Tibial artery (tissue), 4 donors: ENCODE measurements around the gene LCLAT1.
"Not testable (repeated sequence)": the region's sequence is repeated elsewhere in the genome, so short reads cannot be mapped to it uniquely, and the experiment has no call there.

ENCODE experiments used
- DNase-seq, 2 donors: peaks; one replicate each; pipeline ENCODE4 v3.0.0-alpha.2; 2019
- H3K27ac ChIP-seq, 2 donors: fragments of 200-600 bp; sonication (generic) in 1 of 2; 1 replicate in 1 of 2; 2 replicates in 1 of 2; pipeline ENCODE4 v1.5.1; 2018 to 2019; ENCODE audit warnings: mild to moderate bottlenecking in 1 of 2
- H3K27me3 ChIP-seq, 2 donors: fragments of 200-600 bp; sonication (generic) in 1 of 2; one replicate each; pipeline versions ENCODE4 v1.5.1 to v1.6.0; 2016 to 2019
- H3K36me3 ChIP-seq, 3 donors: fragments of 200-600 bp; sonication (generic) in 2 of 3; one replicate each; pipeline ENCODE4 v1.5.1; 2016 to 2019; ENCODE audit warnings: mild to moderate bottlenecking in 2 of 3
- H3K4me1 ChIP-seq, 4 donors: fragments of 200-600 bp; sonication (generic) in 2 of 4; 1 replicate in 3 of 4; 2 replicates in 1 of 4; pipeline ENCODE4 v1.5.1; 2016 to 2019
- H3K4me3 ChIP-seq, 2 donors: fragments of 200-600 bp; sonication (generic) in 1 of 2; 1 replicate in 1 of 2; 2 replicates in 1 of 2; pipeline ENCODE4 v1.5.1; 2018 to 2019; ENCODE audit warnings: mild to moderate bottlenecking in 2 of 2
- H3K9me3 ChIP-seq, 3 donors: fragments of 200-600 bp; sonication (generic) in 1 of 3; one replicate each; pipeline ENCODE4 v1.5.1; 2016 to 2019
- CTCF ChIP-seq, 2 experiments: fragments of 200-600 bp in 1 of 2; fragments of 450-650 bp in 1 of 2; IDR thresholded peaks; one replicate each; pipeline ENCODE4 v1.5.1; 2017 to 2019; ENCODE audit warnings: antibody characterized with exemption in 2 of 2, mild to moderate bottlenecking in 1 of 2, moderate library complexity in 1 of 2
- intact Hi-C: fragments of 100-400 bp; cut with DNase I; formaldehyde crosslinking; loops from one replicate; pipeline ENCODE4 v1.15.0; 2023; ENCODE audit warnings: low total_unique reads

LCLAT1 gene

DNA sequence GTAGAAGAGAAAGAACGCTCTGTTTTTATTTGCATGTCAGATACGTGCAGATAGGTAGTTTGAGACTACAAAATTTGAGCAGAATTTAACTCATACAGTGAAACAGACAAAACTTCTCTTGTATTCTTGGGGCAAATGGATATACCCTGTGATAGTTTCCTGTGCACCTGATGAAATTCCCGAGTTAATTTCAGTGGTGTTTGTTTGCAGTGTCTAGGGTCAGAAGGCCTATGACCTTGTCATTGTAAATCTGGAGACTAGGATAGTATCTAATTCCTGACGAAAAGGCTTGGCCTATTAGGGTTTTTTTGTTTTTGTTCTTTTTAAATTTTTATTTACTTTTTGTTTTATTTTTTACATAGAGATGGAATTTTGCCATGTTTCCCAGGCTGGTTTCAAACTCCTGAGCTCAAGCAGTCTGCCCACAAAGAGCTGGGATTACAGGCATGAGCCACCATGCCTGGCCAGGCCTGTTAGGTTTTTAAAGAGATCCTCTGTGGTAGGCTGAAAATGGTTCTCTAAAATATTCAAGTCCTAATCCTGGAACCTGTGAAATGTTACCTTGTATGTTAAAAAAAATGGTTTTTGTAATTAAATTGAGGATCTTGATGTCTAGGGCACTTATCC is 17.6 kb downstream of the LCLAT1 start:
- intact Hi-C loops, result no loop called here
- no peak for DNase-seq
- H3K27me3 ChIP-seq, result no peaks in the 10 kb centered on the region
- H3K4me3 ChIP-seq, result peak overlapping the region in 1 of 2 donors; percentile 26
- TF ChIP-seq CTCF (IDR thresholded peaks at IDR 0.05), result no peak
- peaks cover 0 to 17% (median 4%) of the 10 kb centered on the region in 4 donors for H3K4me1 ChIP-seq
- H3K9me3 ChIP-seq, result no peaks in the 10 kb centered on the region
- no peaks in the 10 kb centered on the region for H3K36me3 ChIP-seq
- H3K27ac ChIP-seq, result peak overlapping the region; percentile 58 to 66

GRCh38 chr2:30465171-30465545 is 18.1 kb downstream of the LCLAT1 start:
- Histone ChIP-seq H3K36me3 (no peaks in the 10 kb centered on the region), H3K27me3 (no peaks in the 10 kb centered on the region), H3K27ac (peak overlapping the region; percentile 58 to 66), H3K9me3 (no peaks in the 10 kb centered on the region), H3K4me1 (peaks cover 0 to 17% (median 4%) of the 10 kb centered on the region in 4 donors), H3K4me3 (peak overlapping the region in 1 of 2 donors; percentile 26)
- TF ChIP-seq CTCF (IDR thresholded peaks at IDR 0.05), result no peak
- intact Hi-C loops, result no loop called here
- DNase-seq, result no peak

DNA sequence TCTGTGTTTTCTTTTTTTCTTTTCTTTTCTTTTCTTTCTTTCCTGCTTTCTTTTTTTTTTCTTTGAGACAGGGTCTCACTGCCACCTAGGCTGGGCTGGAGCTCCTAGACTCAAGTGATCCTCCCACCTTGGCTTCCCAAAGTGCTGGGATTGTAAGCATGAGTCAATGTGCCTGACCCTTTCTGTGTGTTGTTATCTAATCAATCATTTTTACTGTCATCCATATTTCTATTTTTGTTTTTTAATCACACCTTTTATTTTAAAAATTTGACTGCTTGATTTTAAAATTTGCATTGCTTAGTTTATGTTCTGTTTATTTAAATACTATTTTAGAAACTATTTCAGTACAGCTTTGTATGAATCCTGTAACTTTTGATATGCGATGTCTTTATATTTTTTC is 19.2 kb downstream of the LCLAT1 start:
- intact Hi-C loops, result no loop called here

DNA sequence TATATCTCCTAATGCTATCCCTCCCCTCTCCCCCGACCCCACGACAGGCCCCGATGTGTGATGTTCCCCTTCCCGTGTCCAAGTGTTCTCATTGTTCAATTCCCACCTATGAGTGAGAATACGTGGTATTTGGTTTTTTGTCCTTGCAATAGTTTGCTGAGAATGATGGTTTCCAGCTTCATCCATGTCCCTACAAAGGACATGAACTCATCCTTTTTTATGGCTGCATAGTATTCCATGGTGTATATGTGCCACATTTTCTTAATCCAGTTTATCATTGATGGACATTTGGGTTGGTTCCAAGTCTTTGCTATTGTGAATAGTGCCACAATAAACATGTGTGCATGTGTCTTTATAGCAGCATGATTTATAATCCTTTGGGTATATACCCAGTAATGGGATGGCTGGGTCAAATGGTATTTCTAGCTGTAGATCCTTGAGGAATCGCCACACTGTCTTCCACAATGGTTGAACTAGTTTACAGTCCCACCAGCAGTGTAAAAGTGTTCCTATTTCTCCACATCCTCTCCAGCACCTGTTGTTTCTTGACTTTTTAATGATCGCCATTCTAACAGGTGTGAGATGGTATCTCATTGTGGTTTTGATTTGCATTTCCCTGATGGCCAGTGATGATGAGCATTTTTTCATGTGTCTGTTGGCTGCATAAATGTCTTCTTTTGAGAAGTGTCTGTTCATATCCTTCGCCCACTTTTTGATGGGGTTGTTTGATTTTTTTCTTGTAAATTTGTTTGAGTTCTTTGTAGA is 20.2 kb downstream of the LCLAT1 start:
- H3K9me3 ChIP-seq, H3K4me3 ChIP-seq, H3K27me3 ChIP-seq, H3K27ac ChIP-seq, intact Hi-C loops, H3K36me3 ChIP-seq, DNase-seq: not testable (repeated sequence)
- H3K4me1 ChIP-seq, result peaks cover 0 to 26% (median 4%) of the 10 kb centered on the region in 4 donors

More for the DNA sequence above, 19.2 kb downstream of the LCLAT1 start:
- no peak for TF ChIP-seq CTCF (IDR thresholded peaks at IDR 0.05)
- H3K4me1 ChIP-seq, result peaks cover 0 to 21% (median 4%) of the 10 kb centered on the region in 4 donors
- H3K27ac ChIP-seq, result peak overlapping the region in 1 of 2 donors; percentile 13
- no peak for DNase-seq
- no peaks in the 10 kb centered on the region for H3K36me3 ChIP-seq
- H3K27me3 ChIP-seq, result no peaks in the 10 kb centered on the region
- no peaks in the 10 kb centered on the region for H3K9me3 ChIP-seq
- no peak overlapping the region for H3K4me3 ChIP-seq

GRCh38 chr2:30470426-30470825 is 23.4 kb downstream of the LCLAT1 start:
- no peak for TF ChIP-seq CTCF (IDR thresholded peaks at IDR 0.05)
- intact Hi-C loops, result loop anchor here (10.0 kb wide), 2 partner anchors 234 to 236 kb away; partner anchors contain the start of gene LBH
- H3K36me3 ChIP-seq, result no peaks in the 10 kb centered on the region

GRCh38 chr2:30472326-30472725 is 25.3 kb downstream of the LCLAT1 start:
- H3K9me3 ChIP-seq, result no peaks in the 10 kb centered on the region
- H3K4me3 ChIP-seq, result no peak overlapping the region
- H3K4me1 ChIP-seq, result peaks cover 0 to 38% (median 0%) of the 10 kb centered on the region in 4 donors
- no peak for TF ChIP-seq CTCF (IDR thresholded peaks at IDR 0.05)
- no peaks in the 10 kb centered on the region for H3K27me3 ChIP-seq
- H3K36me3 ChIP-seq, result no peaks in the 10 kb centered on the region
- H3K27ac ChIP-seq, result peak overlapping the region; percentile 32 to 33
- no peak for DNase-seq
- intact Hi-C loops, result loop anchor here (10.0 kb wide), 2 partner anchors 232 to 238 kb away; partner anchors contain the start of gene LBH

More at GRCh38 chr2:30470426-30470825, 23.4 kb downstream of the LCLAT1 start:
- Histone ChIP-seq H3K27me3 (no peaks in the 10 kb centered on the region), H3K4me3 (no peak overlapping the region), H3K4me1 (peaks cover 0 to 25% (median 0%) of the 10 kb centered on the region in 4 donors), H3K9me3 (no peaks in the 10 kb centered on the region), H3K27ac (no peak overlapping the region)
- DNase-seq, result no peak
